Measurements from ENCODE around the gene ADGB. TPM values are rescaled to one million over a fixed set of nuclear protein-coding genes. Genes with fewer than 3 reads are reported as not detected.

Gene ADGB
- total RNA-seq, 4 donors from 2014 or later, result not detected

GRCh38 chr6:146770275-146770964 lies 171.6 kb downstream of the ADGB start:
- Histone ChIP-seq H3K36me3 (no peaks in the 10 kb centered on the region), H3K27me3 (no peaks in the 10 kb centered on the region), H3K27ac (peak overlapping the region; percentile 33 to 64 (median 48)), H3K9me3 (no peaks in the 10 kb centered on the region), H3K4me3 (peak overlapping the region in 1 of 4 donors; percentile 8), H3K4me1 (no peaks in the 10 kb centered on the region)
- intact Hi-C loops (cut with DNase I; ENCODE audit: low total_unique reads), result no loop called here
- ATAC-seq, result no peak
- DNase-seq, result peak in 1 of 2 donors; percentile 5
- TF ChIP-seq, protein P1, sequence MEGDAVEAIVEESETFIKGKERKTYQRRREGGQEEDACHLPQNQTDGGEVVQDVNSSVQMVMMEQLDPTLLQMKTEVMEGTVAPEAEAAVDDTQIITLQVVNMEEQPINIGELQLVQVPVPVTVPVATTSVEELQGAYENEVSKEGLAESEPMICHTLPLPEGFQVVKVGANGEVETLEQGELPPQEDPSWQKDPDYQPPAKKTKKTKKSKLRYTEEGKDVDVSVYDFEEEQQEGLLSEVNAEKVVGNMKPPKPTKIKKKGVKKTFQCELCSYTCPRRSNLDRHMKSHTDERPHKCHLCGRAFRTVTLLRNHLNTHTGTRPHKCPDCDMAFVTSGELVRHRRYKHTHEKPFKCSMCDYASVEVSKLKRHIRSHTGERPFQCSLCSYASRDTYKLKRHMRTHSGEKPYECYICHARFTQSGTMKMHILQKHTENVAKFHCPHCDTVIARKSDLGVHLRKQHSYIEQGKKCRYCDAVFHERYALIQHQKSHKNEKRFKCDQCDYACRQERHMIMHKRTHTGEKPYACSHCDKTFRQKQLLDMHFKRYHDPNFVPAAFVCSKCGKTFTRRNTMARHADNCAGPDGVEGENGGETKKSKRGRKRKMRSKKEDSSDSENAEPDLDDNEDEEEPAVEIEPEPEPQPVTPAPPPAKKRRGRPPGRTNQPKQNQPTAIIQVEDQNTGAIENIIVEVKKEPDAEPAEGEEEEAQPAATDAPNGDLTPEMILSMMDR (IDR thresholded peaks at IDR 0.05 in 4 of 5, conservative IDR thresholded peaks at IDR 0.05 in 1 of 5), result no peak
- no peak for TF ChIP-seq POLR2A (IDR thresholded peaks at IDR 0.05)
- in situ Hi-C loops (cut with MboI; ENCODE audit: low sequenced_read_pairs in 4 of 4), result no loop called here

DNA sequence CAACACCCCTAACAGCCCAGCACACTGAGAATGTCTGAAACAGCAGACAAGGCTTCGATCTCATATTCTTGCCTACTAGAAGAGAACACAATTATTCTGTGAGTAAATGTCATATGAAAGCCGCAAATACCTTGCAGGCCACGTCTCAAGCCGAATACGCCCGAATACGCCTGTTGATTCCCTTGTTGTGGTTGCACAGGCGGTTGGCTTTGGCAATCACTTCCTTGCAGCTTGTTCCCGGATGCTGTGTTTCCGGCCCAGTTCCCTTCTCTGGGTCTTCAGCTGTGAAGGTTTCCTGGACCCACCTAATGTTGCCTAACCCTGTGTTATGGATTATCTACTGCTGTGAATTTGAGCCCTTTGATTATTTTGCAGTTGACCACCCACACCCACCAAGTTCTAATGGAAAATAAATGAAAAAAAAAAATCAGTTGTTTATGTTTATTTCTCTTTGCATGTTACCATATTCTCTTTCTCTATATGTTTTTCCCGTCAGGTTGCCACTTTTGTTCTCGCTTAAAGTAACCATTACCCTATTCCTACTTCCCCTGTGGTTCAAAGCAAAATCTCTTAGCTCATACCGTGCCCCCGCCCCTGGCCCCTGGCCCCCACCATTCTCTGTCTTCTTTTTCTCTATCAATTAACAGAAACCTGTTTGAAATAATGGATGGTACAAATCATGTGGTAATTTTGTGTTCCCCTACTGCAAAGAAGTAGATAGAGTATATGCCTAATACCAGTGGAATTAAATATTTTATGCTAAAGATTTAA lies 172.4 kb downstream of the ADGB start:
- peak overlapping the region in 1 of 4 donors; percentile 8 for H3K4me3 ChIP-seq
- in situ Hi-C loops (cut with MboI; ENCODE audit: low sequenced_read_pairs in 4 of 4), result no loop called here

GRCh38 chr6:146775220-146775619 lies 176.4 kb downstream of the ADGB start:
- H3K27ac ChIP-seq, result no peak overlapping the region
- no peaks in the 10 kb centered on the region for H3K27me3 ChIP-seq
- intact Hi-C loops (cut with DNase I; ENCODE audit: low total_unique reads) (no loop called here), in situ Hi-C loops (cut with MboI; ENCODE audit: low sequenced_read_pairs in 4 of 4) (no loop called here)
- H3K4me1 ChIP-seq, result no peaks in the 10 kb centered on the region
- no peak overlapping the region for H3K4me3 ChIP-seq
- no peaks in the 10 kb centered on the region for H3K36me3 ChIP-seq
- DNase-seq, result no peak
- no peak for ATAC-seq
- no peaks in the 10 kb centered on the region for H3K9me3 ChIP-seq
- no peak for TF ChIP-seq POLR2A (IDR thresholded peaks at IDR 0.05)
- TF ChIP-seq, protein P1 (IDR thresholded peaks at IDR 0.05 in 4 of 5, conservative IDR thresholded peaks at IDR 0.05 in 1 of 5), result no peak

More for the DNA sequence above, 172.4 kb downstream of the ADGB start:
- DNase-seq (peak; percentile 31 to 39), ATAC-seq (peak; percentile 71 to 80)
- TF ChIP-seq POLR2A (IDR thresholded peaks at IDR 0.05), result no peak
- TF ChIP-seq, protein P1 (IDR thresholded peaks at IDR 0.05 in 4 of 5, conservative IDR thresholded peaks at IDR 0.05 in 1 of 5), result no peak
- intact Hi-C loops (cut with DNase I; ENCODE audit: low total_unique reads), result no loop called here
- H3K36me3 ChIP-seq, result no peaks in the 10 kb centered on the region
- H3K27me3 ChIP-seq, result no peaks in the 10 kb centered on the region
- H3K9me3 ChIP-seq, result no peaks in the 10 kb centered on the region
- H3K4me1 ChIP-seq, result no peaks in the 10 kb centered on the region
- peak overlapping the region; percentile 33 to 64 (median 48) for H3K27ac ChIP-seq

DNA sequence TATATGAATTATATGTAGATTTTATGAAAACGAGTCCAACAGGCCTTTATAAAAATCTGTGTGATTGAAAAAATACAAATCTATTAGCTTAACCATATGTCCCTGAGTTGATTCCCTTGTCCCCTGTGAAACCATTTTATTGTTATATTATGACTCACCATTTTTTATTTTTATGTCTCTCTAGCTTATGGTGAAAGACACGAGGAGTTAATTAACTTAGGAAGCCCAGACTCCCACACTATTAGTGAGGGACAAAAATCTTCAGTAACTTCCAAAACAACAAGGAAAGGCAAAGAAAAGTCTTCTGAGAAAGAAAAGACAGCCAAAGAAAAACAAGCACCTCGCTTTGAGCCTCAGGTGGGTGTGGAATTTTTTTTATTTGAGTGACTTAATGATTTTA lies 183.1 kb downstream of the ADGB start:
- Histone ChIP-seq H3K4me3 (no peak overlapping the region), H3K4me1 (no peaks in the 10 kb centered on the region), H3K27me3 (no peaks in the 10 kb centered on the region), H3K36me3 (no peaks in the 10 kb centered on the region), H3K9me3 (no peaks in the 10 kb centered on the region), H3K27ac (no peak overlapping the region)
- ATAC-seq (no peak), DNase-seq (no peak)
- TF ChIP-seq POLR2A (IDR thresholded peaks at IDR 0.05), result no peak
- TF ChIP-seq, protein P1 (IDR thresholded peaks at IDR 0.05 in 4 of 5, conservative IDR thresholded peaks at IDR 0.05 in 1 of 5), result no peak
- intact Hi-C loops (cut with DNase I; ENCODE audit: low total_unique reads) (no loop called here), in situ Hi-C loops (cut with MboI; ENCODE audit: low sequenced_read_pairs in 4 of 4) (no loop called here)

All from gastrocnemius medialis (tissue), 4 donors.